ENCODE results near the gene NMU.
A peak's percentile ranks its signal among the peaks of the same experiment; 100 is the strongest.
"Not testable (repeated sequence)": the region's sequence is repeated elsewhere in the genome, so short reads cannot be mapped to it uniquely, and the experiment has no call there.

The NMU gene

GRCh38 chr4:55635741-55636655, at the start of gene NMU:
Gene NMU, minus strand, starts transcription at chr4:55636298. Its CDS starts 106 bp downstream, at chr4:55636192.
- DNase-seq: peak; percentile 56

DNA sequence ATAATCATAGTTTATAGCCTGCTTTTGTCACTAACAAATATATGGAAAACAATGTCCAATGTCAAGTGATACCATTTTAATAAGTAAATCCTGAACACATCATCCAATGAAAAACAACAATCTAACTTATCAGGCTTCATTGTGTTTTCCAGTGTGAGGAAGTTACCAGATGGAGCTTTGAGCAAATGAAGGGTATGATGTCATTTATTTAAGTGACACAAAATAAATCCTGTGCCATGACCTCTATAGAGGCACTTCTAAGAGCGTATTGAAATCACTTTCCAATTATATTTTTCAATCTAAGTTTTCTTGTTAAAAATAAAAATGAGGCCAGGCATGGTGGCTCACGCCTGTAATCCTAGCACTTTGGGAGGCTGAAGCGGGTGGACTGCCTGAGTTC, 48.2 kb upstream of the NMU start:
- DNase-seq: no peak

DNA sequence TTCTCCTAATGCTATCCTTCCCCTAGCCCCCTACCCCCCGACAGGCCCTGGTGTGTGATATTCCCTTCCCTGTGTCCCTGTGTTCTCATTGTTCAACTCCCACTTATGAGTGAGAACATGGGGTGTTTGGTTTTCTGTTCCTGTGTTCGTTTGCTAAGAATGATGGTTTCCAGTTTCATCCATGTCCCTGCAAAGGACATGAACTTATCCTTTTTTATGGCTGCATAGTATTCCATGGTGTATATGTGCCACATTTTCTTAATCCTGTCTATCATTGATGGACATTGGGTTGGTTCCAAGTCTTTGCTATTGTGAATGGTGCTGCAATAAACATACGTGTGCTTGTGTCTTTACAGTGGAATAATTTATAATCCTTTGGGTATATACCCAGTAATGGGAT, 46.7 kb upstream of the NMU start:
- DNase-seq: not testable (repeated sequence)

DNA sequence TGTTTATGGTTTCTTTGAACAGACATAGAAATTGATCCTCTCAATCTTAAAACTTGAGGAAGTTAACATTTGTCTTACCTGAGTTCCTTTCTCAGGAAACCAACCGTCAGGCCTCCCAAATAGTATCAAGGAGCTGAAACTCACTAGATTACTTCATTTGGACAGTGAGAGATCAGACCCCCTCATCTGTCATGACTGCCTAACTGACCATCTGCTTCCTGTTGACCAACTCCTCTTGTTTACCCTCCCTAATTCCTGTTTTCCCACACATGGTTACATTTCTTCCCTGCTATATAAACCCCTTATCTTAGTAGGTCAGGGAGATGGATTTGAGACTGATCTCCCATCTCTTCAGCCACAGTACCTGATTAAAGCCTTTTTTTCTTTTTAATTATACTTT, 46.2 kb upstream of the NMU start:
- DNase-seq: no peak

GRCh38 chr4:55681430-55681829, 45.3 kb upstream of the NMU start:
- DNase-seq: no peak

DNA sequence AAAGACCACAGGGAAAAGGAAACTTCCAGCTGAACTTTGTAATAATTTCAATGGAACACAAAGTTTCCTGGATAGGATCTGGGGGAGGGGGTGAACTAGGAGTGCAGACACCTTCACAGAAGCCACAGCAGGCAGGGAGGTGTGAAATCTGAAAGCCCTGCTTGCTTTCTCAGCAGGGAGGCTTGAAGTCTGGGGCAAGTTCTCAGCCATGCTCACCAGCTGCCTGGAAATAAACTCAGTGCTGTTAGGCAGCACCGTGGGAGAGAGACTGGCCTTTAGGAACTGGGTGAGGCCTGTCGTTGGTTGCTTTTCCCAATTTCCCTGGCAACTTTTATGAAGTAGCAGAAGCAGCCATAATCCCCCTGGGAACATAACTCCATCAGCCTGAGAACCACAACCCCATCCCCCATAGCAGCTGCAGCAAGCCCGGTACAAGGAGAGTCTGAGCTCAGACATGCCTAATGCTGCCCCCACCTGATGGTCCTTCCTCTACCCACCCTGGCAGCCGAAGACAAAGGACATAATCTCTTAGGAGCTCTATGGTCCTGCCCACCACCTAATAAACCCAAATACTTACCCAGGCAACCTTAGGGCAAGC, 39.2 kb upstream of the NMU start:
- no peak for DNase-seq

GRCh38 chr4:55673424-55673823, 37.3 kb upstream of the NMU start:
- no peak for DNase-seq

- no peak for DNase-seq
Measured at GRCh38 chr4:55671667-55672066, 35.6 kb upstream of the NMU start.

DNA sequence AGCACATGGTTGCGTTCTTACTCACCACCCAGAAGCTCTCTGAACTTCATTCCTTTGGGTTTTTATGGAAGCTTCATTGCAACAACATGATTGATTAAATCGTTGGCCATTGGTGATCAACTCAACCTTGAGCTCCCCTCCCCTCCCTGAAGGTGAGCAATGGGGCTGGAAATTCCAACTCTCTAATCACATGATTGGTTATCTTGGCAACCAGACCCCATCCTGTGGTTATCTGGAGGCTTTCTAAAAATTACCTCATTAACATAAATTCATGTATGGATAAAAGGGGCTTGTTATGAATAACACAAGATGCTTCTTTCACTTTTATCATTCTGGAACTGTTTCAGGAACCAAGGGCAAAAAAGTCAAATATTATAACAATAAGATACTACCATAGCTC, 34.6 kb upstream of the NMU start:
- DNase-seq: no peak

DNA sequence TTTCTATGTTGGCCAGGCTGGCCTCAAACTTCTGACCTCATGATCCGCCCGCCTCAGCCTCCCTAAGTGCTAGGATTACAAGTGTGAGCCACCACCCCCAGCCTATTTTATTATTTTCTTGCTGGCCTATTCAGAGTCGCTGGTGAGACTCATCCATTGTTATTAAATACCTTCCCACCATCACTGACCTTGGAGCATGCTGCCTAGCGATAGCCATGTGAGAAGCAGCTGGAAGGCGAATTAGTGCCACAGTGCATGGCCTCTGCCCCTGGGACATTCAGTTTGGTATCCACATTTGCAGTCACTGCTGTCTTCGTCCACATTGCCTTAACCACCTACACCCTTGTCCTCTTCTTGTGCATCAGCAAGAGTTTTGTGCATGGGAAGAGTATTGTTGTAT, 32.4 kb upstream of the NMU start:
- DNase-seq: no peak

DNA sequence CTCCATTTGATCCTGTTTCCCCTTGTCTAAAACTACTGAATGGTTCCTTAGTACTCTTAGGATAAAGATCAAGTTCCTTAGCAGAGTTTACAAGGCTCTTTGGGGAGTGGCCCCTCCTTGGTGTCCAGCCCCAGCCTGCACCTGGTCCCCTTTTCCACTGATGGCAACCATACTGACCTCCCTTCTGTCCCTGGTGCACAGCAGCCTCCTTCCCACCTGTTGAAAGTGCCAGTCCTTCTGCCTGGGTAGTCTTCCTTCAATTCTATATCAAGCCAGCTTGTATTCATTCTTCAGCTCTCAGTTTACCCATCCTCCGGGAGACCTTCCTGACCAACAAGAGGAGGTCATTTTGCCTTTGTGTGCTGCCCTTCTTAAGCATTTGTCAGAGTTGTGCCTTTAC, 30.4 kb upstream of the NMU start:
- no peak for DNase-seq

- no peak for DNase-seq
Measured at GRCh38 chr4:55663145-55663544, 27.0 kb upstream of the NMU start.

GRCh38 chr4:55661398-55662056, 25.4 kb upstream of the NMU start:
- DNase-seq: no peak

DNA sequence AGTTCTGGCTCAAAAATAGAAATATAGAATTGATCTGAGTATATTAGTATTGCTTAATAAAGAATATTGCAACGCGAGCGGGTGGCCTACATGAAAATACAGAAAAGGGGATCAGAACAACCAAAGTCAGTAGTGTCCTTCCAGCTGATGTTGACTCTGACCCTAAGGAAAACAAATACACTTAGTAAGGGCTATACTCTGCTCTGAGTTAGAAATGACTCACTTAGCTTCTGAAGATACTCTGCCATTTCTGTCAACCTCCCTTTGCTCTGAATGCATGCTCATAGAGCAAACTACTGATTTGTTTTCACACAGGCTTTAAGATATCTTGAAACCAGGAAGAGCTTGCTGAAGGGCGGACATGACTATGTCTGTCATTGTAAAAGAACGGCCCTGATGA, 22.6 kb upstream of the NMU start:
- DNase-seq: no peak

- DNase-seq: no peak
Measured at GRCh38 chr4:55654131-55654530, 18.0 kb upstream of the NMU start.

DNA sequence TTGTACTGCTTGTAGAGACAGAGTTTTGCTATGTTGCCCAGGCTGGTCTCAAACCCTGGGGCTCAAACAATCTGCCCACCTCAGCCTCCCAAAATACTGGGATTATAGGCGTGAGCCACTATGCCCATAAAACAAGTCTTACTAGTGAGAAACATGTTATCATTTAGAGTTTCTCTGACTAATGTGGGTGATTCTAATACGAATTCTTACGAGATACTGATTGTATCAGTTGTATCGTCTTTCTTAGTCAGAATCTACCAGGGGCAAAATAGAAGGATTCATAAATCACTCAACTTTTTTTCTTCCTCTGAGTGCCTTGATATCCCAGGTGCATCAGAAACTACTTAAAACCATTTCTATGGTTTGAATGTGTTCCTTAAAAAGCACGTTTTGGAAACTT, 14.4 kb upstream of the NMU start:
- no peak for DNase-seq

DNA sequence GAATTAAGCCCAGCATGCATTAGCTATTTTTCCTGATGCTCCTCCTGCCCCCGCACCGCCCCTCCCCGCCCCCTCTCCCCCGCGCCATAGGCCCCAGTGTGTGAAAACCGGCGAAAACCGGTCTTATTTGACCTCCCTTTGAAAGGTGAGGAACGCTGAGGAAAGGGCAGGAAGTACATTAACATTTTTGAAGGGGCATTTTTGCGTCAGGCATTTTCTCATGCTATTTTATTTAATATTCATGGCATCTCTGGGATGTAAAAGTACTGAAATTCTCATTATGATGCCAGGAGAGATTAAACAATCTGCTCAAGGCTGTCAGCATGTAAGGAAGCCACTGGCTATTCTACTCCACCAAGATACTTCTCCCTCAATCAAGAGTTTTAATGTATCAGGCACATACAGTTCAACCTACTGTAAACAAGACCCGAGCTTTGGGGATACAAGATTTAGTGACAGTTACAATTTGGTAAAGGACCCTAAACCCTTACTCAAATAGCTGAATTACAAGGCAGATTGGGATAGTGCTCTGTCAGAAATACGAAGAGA, 1.2 kb upstream of the NMU start:
- DNase-seq: no peak

- DNase-seq: no peak
Measured at GRCh38 chr4:55636656-55636999, 530 bp upstream of the NMU start.

- DNase-seq: peak; percentile 25
Measured at GRCh38 chr4:55635282-55635681, 816 bp downstream of the NMU start.

GRCh38 chr4:55634417-55635128, 1.5 kb downstream of the NMU start:
- DNase-seq: no peak

DNA sequence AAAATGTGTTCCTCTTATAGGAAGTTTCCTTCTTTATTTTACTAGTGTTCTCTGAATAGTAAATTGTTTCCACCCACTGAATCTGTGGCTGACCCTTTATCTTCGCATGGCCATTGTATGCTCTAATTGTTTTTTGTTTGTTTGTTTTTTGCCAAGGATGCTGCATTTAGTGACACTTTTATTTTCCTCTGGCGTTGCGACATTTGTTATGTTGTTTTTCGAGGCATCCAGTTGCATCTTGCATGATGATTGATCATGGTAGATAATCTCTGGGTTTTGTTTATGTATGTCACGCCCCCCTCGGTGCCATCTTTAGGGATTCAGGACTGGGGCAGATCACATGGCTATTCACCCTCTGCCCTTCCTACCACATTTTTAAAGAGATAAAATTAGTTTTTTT, 2.2 kb downstream of the NMU start:
- no peak for DNase-seq

DNA sequence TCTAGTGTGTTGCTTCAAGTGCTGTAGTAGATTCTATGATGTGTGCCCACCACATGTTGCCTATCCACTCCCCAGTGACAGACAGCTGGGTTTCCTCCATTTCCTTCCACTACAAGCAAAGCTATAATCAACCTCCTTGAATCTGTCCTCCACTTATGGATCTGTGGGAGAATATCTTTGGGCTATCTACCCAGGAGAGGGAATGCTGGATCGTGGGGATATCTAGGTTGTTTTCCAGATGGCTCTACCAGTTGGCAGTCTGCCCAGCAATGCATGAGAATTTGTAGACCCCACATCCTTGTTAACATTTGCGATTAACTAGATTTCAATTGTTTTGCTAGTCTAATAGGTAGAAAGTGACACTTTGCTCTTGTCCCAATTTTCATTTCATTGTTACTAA, 10.3 kb downstream of the NMU start:
- no peak for DNase-seq

GRCh38 chr4:55624063-55624462, 12.0 kb downstream of the NMU start:
- not testable (repeated sequence) for DNase-seq

Data from stimulated activated CD8-positive, alpha-beta memory T cell treated with anti-CD3 and anti-CD28 coated beads, Interleukin-4, amount 100 ng/mL, for 48 hours (primary cell).